GM19397 (cell line): ENCODE results near the gene ZMPSTE24.

Experiments
- ATAC-seq: cut with Tn5 transposase; IDR thresholded peaks from one replicate; pipeline ENCODE4 v1.9.1; 2021; ENCODE audit warnings: mild to moderate bottlenecking, moderate library complexity; ENCODE audit not compliant: unreplicated experiment

ZMPSTE24 gene

GRCh38 chr1:40257313-40257687 is 736 bp upstream of the ZMPSTE24 start:
- no peak for ATAC-seq

- ATAC-seq = no peak
Measured at GRCh38 chr1:40258445-40258769, 371 bp downstream of the ZMPSTE24 start.

- ATAC-seq = no peak
Measured at GRCh38 chr1:40264354-40264781, 6.3 kb downstream of the ZMPSTE24 start.

GRCh38 chr1:40265298-40265697 is 7.3 kb downstream of the ZMPSTE24 start:
- ATAC-seq = no peak

- ATAC-seq = no peak
Measured at GRCh38 chr1:40265919-40266318, 7.9 kb downstream of the ZMPSTE24 start.

- ATAC-seq = no peak
Measured at GRCh38 chr1:40266786-40267535, 8.9 kb downstream of the ZMPSTE24 start.

GRCh38 chr1:40267767-40268187 is 9.7 kb downstream of the ZMPSTE24 start:
- no peak for ATAC-seq

- ATAC-seq = no peak
Measured at GRCh38 chr1:40268211-40268610, 10.2 kb downstream of the ZMPSTE24 start.

GRCh38 chr1:40270152-40270834 is 12.3 kb downstream of the ZMPSTE24 start:
- ATAC-seq = no peak

GRCh38 chr1:40272653-40273213 is 14.7 kb downstream of the ZMPSTE24 start:
- no peak for ATAC-seq

GRCh38 chr1:40273547-40274166 is 15.6 kb downstream of the ZMPSTE24 start:
- no peak for ATAC-seq

GRCh38 chr1:40274331-40274730 is 16.3 kb downstream of the ZMPSTE24 start:
- no peak for ATAC-seq

GRCh38 chr1:40276122-40276521 is 18.1 kb downstream of the ZMPSTE24 start:
- ATAC-seq = no peak

- no peak for ATAC-seq
Measured at GRCh38 chr1:40281853-40282252, 23.8 kb downstream of the ZMPSTE24 start.

GRCh38 chr1:40291293-40291692 is 33.3 kb downstream of the ZMPSTE24 start:
- ATAC-seq = no peak

GRCh38 chr1:40299366-40300248 is 41.6 kb downstream of the ZMPSTE24 start:
- ATAC-seq = no peak

GRCh38 chr1:40300249-40300567 is 42.2 kb downstream of the ZMPSTE24 start:
- ATAC-seq = no peak

GRCh38 chr1:40300651-40301050 is 42.6 kb downstream of the ZMPSTE24 start:
- no peak for ATAC-seq

- no peak for ATAC-seq
Measured at GRCh38 chr1:40301066-40301465, 43.0 kb downstream of the ZMPSTE24 start.

- no peak for ATAC-seq
Measured at GRCh38 chr1:40301541-40302299, 43.7 kb downstream of the ZMPSTE24 start.
